IPS-18c (cell line): Measurements from ENCODE around the gene CMTM2.
"Not testable (repeated sequence)": the region's sequence is repeated elsewhere in the genome, so short reads cannot be mapped to it uniquely, and the experiment has no call there.

Experiments
- H3K4me3 ChIP-seq: 2 replicates; pipeline ENCODE4 v1.7.0; 2013; ENCODE audit warnings: low read depth, mild to moderate bottlenecking, low read length, moderate library complexity; ENCODE audit not compliant: insufficient read depth
- H3K9me3 ChIP-seq: one replicate; pipeline ENCODE4 v1.6.1; 2013; ENCODE audit warnings: mild to moderate bottlenecking, low read length, moderate library complexity; ENCODE audit not compliant: control insufficient read depth, insufficient read depth

Gene CMTM2

GRCh38 chr16:66596986-66597848 is 18.0 kb downstream of the CMTM2 start:
- no peak overlapping the region for H3K4me3 ChIP-seq
- no peaks in the 10 kb centered on the region for H3K9me3 ChIP-seq

DNA sequence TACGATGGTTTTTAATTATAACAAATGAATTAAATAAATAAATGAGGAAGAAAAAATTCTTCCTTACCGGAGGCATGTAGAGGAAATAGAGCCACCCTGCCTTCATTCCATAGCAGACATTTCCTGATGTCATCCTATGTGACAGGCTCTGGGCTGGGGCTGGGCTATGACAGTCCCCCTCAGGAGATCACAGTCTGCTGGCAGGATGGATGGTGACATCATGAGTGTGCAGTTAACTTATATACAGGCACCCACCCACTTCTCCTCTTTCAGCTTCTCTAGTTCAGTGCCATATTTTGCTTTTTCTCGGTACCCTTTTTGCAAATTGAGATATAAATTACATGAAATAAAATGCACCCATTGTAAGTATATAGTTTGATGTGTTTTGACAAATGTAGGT is 18.8 kb downstream of the CMTM2 start:
- H3K9me3 ChIP-seq: no peaks in the 10 kb centered on the region
- no peak overlapping the region for H3K4me3 ChIP-seq

DNA sequence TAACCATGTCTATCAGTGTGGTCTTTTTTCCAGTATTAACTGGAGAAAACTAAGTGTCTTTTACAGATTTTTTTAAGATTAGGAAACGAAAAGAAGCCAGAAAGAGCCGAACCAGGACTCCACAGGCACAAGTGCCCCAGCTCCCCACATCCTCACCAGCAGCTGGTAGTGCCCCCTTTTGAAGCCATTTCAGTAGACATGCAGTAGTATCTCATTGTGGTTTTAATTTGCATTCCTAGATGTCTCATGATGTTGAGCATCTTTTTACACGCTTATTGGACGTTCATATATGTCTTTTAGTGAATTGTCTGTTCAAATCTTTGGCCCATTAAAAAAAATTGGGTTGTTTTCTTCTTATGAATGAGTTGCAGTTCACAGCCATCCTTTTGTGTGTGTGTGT is 20.5 kb downstream of the CMTM2 start:
- H3K4me3 ChIP-seq: no peak overlapping the region
- H3K9me3 ChIP-seq: no peaks in the 10 kb centered on the region

DNA sequence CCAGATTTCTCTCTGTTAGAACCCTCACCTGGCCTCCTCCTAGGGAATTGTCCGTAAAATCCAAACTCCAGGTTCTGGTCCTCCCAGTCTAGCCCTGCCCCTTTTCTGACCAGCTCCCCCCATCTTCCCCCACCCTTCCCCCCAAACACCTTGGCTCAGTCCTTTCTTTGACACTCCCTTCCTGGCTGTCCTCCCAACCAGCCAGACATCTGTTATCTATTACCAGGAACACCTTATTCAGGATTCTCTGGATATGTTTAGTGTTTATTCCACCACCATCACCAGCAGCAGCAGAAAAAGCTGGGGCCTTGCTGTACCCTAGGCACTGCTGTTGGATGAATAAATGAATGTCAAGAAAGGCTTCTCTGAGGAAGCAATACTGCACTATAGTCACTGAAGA is 21.2 kb downstream of the CMTM2 start:
- Histone ChIP-seq H3K9me3 (no peaks in the 10 kb centered on the region), H3K4me3 (no peak overlapping the region)

DNA sequence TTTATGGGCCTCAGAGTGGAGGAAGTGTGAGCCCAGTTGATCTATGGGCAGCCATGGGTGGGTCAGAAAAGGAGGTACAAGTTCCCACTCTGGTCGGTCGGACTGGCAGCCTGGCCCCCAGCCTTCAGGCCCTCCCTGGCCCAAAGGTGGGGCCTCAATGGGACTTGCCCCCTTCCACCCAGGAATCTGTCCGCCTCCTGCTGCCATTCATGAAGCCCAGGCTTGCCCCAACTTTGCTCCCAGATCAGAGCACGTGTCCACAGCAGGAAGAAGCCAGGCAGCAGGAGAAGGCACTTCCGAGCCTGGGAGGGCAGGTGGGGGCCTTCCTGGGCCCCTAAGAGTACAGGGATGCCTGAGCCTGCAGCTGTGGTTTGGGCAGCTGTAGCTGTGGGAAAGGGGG is 22.2 kb downstream of the CMTM2 start:
- Histone ChIP-seq H3K4me3 (no peak overlapping the region), H3K9me3 (no peaks in the 10 kb centered on the region)

- Histone ChIP-seq H3K4me3 (peak overlapping the region; percentile 65), H3K9me3 (no peaks in the 10 kb centered on the region)
Observed at GRCh38 chr16:66603537-66604375, 24.5 kb downstream of the CMTM2 start.

GRCh38 chr16:66604376-66605176 is 25.3 kb downstream of the CMTM2 start, which contains the start of gene CMTM3:
TSS of gene CMTM3 (plus strand) at chr16:66604704. CDS start at chr16:66604806, 102 bp downstream.
- Histone ChIP-seq H3K4me3 (peak within 1 kb of the TSS; percentile 79), H3K9me3 (no peaks in the 10 kb centered on the region)

DNA sequence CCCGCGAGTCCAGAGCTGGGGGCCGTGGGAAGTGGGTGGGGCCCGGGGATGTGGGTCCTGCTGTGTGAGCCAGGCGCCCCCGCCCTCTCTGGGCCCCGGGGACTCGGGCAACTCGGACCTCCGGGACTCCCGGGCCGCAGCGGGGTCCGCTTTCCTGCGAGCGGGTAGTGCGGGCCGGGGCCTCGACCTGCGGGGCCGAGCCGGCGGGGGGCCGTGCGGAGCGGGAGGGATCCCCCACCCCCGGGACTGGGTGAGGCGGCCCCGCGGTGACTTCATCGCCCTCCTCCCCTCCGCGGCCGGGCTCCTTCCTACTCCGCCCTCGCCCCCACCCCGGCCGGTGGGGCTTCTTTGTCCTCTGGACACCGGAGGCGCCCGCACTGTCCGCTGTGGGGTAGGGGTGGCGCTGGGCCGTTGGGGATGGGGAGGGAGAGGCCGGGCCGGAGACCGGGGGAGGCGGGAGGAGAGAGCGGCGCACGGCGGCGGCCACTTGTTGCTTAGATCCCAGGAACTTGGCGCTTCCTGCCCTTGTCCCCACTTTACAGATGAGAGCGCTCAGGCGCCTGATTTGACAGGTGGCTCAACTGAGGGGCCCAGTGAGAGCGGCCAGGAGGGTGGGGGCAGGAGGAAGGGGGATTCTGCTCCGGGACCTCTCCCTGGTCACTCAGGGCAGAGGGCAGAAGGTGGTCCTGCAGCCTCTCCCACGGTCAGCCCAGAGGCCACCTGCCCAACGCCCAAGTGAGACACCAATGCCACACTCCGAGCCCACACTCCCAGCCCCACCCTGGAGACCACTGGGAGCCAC is 26.1 kb downstream of the CMTM2 start:
- H3K4me3 ChIP-seq: peak overlapping the region; percentile 79
- H3K9me3 ChIP-seq: no peaks in the 10 kb centered on the region

- Histone ChIP-seq H3K4me3 (peak overlapping the region; percentile 79), H3K9me3 (no peaks in the 10 kb centered on the region)
Observed at GRCh38 chr16:66605979-66606751, 26.9 kb downstream of the CMTM2 start.

DNA sequence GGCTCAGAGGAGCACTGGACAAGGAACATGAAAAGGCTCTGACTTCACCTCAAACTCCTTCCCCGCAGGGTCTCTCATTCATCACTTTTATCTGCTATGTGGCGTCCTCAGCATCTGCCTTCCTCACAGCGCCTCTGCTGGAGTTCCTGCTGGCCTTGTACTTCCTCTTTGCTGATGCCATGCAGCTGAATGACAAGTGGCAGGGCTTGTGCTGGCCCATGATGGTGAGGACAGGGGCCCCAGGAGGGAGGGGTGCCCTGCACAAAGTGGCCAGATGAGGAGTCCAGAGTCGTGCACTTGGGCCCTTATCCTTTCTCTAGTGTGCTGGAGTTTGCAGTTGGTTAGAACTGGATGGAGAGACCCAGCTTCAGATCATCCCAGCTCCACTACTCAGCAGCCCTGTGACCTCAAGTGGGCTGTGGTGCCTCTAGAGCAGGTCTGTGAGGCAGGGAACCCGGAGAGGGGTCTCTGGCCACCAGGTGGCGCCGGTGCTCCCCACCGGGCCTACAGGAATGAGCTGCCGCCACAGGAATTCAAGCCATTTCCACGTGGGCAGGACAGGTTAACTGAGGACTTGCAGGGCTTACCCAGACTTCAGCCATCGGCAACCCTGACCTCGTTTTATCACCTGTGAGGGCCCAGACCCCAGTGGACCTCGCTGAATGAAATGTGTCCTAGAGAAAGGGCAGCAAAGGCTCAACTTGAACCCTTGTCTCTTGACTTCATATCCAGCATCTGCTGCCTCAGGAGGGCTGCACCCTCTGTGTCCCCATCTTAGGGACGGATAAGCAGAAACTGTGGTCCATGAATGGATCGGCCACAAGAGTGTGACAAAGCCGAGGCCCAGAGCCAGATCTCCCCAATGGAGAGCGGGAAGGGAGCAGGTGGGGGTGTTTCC is 29.2 kb downstream of the CMTM2 start:
- H3K9me3 ChIP-seq: no peaks in the 10 kb centered on the region
- H3K4me3 ChIP-seq: no peak overlapping the region

DNA sequence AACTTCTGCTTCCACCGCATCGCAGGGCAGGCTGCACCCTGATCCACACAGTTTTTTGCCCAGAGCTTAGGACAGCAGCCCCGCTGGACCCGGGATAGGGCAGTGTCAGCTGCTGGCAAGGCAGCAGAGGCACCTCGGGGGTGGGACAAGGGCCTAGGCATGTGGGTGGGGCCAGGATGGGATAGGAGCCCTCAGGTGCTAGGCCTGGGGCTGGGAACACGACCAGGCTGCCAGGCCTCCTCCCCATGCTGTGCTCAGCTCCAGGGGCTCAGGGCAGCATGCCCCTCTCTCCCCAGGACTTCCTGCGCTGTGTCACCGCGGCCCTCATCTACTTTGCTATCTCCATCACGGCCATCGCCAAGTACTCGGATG is 29.9 kb downstream of the CMTM2 start:
- Histone ChIP-seq H3K4me3 (no peak overlapping the region), H3K9me3 (no peaks in the 10 kb centered on the region)

DNA sequence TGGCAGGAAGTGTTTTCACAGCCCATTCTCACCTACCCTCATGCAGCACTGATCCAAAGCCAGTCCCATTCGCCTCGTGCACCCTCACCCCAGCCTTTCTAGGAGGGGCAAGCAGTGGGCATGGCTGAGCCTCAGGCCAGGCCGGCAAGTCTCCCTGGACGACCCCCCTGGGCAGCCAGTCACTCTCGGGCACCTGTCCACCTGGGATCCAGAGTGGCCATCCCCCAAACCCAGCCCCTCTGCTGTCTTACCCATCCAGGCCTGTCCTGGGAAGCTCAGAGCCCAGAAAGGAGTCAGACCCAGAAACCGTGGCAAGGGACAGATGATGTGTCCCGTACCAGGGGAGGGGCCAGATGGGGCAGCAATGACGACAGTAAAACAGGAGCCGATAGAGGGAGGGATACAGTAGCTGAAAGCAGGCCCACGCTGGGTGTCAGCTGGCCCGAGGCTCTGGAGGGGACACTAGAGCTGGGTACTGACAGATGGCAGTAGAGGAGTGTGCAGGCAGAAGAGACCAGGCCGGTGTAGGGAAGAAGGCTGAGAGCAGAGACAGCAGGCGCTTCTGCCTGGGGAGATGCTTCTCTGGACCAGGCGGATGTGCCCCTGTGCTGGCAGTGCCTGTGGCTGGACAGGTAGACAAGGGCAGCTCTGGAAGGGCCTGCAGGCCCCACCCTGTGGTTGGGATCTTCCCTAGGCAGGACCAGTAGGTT is 31.0 kb downstream of the CMTM2 start:
- H3K9me3 ChIP-seq: no peaks in the 10 kb centered on the region
- H3K4me3 ChIP-seq: no peak overlapping the region

- H3K9me3 ChIP-seq, H3K4me3 ChIP-seq: not testable (repeated sequence)
Observed at GRCh38 chr16:66611911-66612310, 32.6 kb downstream of the CMTM2 start.

DNA sequence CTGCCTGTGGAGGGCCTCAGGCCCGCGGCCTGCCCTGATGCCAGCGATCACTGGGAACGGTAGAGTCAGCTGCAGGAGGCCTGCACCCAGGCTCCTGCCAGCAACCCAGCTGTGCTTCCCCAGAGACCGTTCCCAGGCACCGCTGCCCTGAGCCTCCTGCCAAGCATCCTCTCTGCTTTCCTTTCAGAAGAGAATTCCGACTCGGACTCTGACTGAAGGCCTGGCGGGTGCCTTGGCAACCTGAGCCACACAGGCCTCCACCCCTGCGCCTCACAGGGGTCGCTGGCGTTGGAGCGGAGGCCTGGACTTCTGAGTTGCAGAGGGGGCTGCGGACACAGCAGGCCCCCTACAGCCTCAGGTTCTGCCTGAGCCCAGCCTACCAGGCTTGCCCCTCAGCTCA is 33.2 kb downstream of the CMTM2 start:
- Histone ChIP-seq H3K9me3 (no peaks in the 10 kb centered on the region), H3K4me3 (no peak overlapping the region)
